Kidney epithelial cell (primary cell): ENCODE measurements around the gene SCUBE2. TPM values are rescaled to one million over a fixed set of nuclear protein-coding genes. Genes with fewer than 3 reads are reported as not detected.

Source experiments
- DNase-seq: peaks from one replicate; pipeline ENCODE4 v3.0.0-alpha.2; 2010; ENCODE audit warnings: low read depth
- H3K27me3 ChIP-seq: 2 replicates; pipeline ENCODE4 v1.6.0; 2011; ENCODE audit warnings: low read length; ENCODE audit not compliant: control insufficient read depth, insufficient read depth
- H3K36me3 ChIP-seq: 2 replicates; pipeline ENCODE4 v1.5.1; 2011; ENCODE audit warnings: low read length; ENCODE audit not compliant: control insufficient read depth, insufficient read depth
- H3K4me3 ChIP-seq: 2 replicates; pipeline ENCODE4 v1.5.1; 2011; ENCODE audit warnings: low read depth, mild to moderate bottlenecking, control low read depth, low read length
- total RNA-seq: library from RNA; depleted of rRNA; stranded (reverse); fragments of >200 nt; gene quantifications from 2 replicates; pipeline ENCODE4 v1.2.3, GENCODE V29; 2015
- TF ChIP-seq, protein P1 (sequence below): IDR thresholded peaks from 2 replicates; pipeline ENCODE4 v1.5.1; 2011; ENCODE audit warnings: mild to moderate bottlenecking, moderate library complexity, low read length, control low read depth, inconsistent platforms; ENCODE audit not compliant: insufficient read depth, poor library complexity, severe bottlenecking

The SCUBE2 gene
- total RNA-seq, 1 donor from 2014 or later, result 1.3 TPM

GRCh38 chr11:9065607-9066432, 25.6 kb downstream of the SCUBE2 start:
- no peak for DNase-seq
- H3K36me3 ChIP-seq, result no peaks in the 10 kb centered on the region
- H3K27me3 ChIP-seq, result no peaks in the 10 kb centered on the region
- TF ChIP-seq, protein P1, sequence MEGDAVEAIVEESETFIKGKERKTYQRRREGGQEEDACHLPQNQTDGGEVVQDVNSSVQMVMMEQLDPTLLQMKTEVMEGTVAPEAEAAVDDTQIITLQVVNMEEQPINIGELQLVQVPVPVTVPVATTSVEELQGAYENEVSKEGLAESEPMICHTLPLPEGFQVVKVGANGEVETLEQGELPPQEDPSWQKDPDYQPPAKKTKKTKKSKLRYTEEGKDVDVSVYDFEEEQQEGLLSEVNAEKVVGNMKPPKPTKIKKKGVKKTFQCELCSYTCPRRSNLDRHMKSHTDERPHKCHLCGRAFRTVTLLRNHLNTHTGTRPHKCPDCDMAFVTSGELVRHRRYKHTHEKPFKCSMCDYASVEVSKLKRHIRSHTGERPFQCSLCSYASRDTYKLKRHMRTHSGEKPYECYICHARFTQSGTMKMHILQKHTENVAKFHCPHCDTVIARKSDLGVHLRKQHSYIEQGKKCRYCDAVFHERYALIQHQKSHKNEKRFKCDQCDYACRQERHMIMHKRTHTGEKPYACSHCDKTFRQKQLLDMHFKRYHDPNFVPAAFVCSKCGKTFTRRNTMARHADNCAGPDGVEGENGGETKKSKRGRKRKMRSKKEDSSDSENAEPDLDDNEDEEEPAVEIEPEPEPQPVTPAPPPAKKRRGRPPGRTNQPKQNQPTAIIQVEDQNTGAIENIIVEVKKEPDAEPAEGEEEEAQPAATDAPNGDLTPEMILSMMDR, result no peak
- no peak overlapping the region for H3K4me3 ChIP-seq

GRCh38 chr11:9061807-9062206, 29.6 kb downstream of the SCUBE2 start:
- H3K4me3 ChIP-seq, result no peak overlapping the region
- TF ChIP-seq, protein P1, result no peak
- no peaks in the 10 kb centered on the region for H3K27me3 ChIP-seq
- DNase-seq, result no peak
- no peaks in the 10 kb centered on the region for H3K36me3 ChIP-seq

GRCh38 chr11:9060700-9061111, 30.7 kb downstream of the SCUBE2 start:
- Histone ChIP-seq H3K27me3 (no peaks in the 10 kb centered on the region), H3K36me3 (no peaks in the 10 kb centered on the region), H3K4me3 (no peak overlapping the region)
- TF ChIP-seq, protein P1, result peak; percentile 5
- DNase-seq, result no peak

- H3K36me3 ChIP-seq, result no peaks in the 10 kb centered on the region
- DNase-seq, result no peak
- H3K27me3 ChIP-seq, result no peaks in the 10 kb centered on the region
- no peak overlapping the region for H3K4me3 ChIP-seq
- TF ChIP-seq, protein P1, result no peak
Observed at GRCh38 chr11:9059406-9059805, 32.0 kb downstream of the SCUBE2 start.

DNA sequence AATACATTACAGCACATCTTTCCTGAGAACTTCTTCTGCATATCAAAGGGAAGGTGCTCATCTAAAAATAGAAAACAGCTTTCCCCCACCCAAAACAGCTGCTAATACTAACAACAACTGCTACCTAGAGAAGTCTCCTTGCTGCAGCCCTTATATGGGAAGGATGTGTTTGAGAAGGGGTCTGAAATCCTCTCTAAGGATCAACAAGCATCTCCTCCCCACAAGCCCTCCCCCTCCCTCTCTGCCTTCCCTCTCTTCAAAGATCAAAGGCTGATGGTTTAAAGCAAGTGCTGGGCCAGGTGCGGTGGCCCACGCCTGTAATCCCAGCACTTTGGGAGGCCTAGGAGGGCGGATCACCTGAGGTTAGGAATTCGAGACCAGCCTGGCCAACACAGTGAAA, 33.5 kb downstream of the SCUBE2 start:
- no peak overlapping the region for H3K4me3 ChIP-seq
- no peaks in the 10 kb centered on the region for H3K27me3 ChIP-seq
- no peaks in the 10 kb centered on the region for H3K36me3 ChIP-seq
- DNase-seq, result no peak
- TF ChIP-seq, protein P1, result no peak

DNA sequence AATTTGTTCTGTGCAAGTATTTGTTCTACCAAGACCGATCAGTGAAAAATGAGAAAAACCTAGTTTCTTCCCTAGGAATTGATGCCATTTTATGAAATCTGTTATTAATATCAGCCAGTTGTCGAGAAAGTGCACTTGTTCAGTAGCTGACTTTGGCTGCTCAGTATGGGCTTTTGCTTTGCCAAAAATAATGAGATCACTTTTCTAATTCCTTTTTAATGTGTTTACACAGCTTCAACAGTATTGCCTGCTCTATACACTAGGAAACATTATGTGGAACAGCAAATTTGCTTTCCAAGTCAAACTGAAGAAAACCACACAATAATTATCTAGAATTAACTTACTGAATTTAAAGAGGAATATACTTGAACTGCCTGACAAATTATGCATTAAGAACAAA, 34.4 kb downstream of the SCUBE2 start:
- TF ChIP-seq, protein P1, result no peak
- no peak for DNase-seq
- Histone ChIP-seq H3K27me3 (no peaks in the 10 kb centered on the region), H3K36me3 (no peaks in the 10 kb centered on the region), H3K4me3 (no peak overlapping the region)
